Esophagus muscularis mucosa (tissue), 4 donors: ENCODE results near the gene ASB2. TPM values are rescaled to one million over a fixed set of nuclear protein-coding genes. Genes with fewer than 3 reads are reported as not detected.

ENCODE experiments used
- DNase-seq: peaks from one replicate; pipeline ENCODE4 v3.0.0-alpha.2; 2017; ENCODE audit errors: extremely low spot score
- H3K27ac ChIP-seq, 4 donors: fragments of 200-600 bp; sonication (generic); replicated peaks in 1 of 4; 1 replicate in 3 of 4; 2 replicates in 1 of 4; pipeline ENCODE4 v1.5.1; 2016 to 2019; ENCODE audit warnings: mild to moderate bottlenecking in 1 of 4
- H3K27me3 ChIP-seq, 4 donors: fragments of 200-600 bp; sonication (generic); one replicate each; pipeline versions ENCODE4 v1.5.1 to v1.6.0; 2016 to 2019
- H3K36me3 ChIP-seq, 4 donors: fragments of 200-600 bp; sonication (generic); one replicate each; pipeline ENCODE4 v1.5.1; 2016 to 2019
- H3K4me1 ChIP-seq, 4 donors: fragments of 200-600 bp; sonication (generic); one replicate each; pipeline ENCODE4 v1.5.1; 2016 to 2019
- H3K4me3 ChIP-seq, 4 donors: fragments of 200-600 bp; sonication (generic); 1 replicate in 2 of 4; 2 replicates in 2 of 4; pipeline ENCODE4 v1.5.1; 2016 to 2019; ENCODE audit warnings: mild to moderate bottlenecking in 4 of 4, moderate library complexity in 1 of 4
- H3K9me3 ChIP-seq, 4 donors: fragments of 200-600 bp; sonication (generic); 1 replicate in 3 of 4; 2 replicates in 1 of 4; pipeline ENCODE4 v1.5.1; 2016 to 2019
- EP300 ChIP-seq: sonication (generic); formaldehyde crosslinking; IDR thresholded peaks from one replicate; pipeline ENCODE4 v1.6.1; 2017; ENCODE audit warnings: antibody characterized with exemption
- POLR2A ChIP-seq: fragments of 450-650 bp; IDR thresholded peaks from one replicate; pipeline ENCODE4 v1.6.1; 2017; ENCODE audit warnings: antibody characterized with exemption, moderate library complexity, mild to moderate bottlenecking, low read depth
- POLR2AphosphoS5 ChIP-seq, 2 donors: sonication (generic); formaldehyde crosslinking; IDR thresholded peaks; one replicate each; pipeline ENCODE4 v1.6.1; 2017; ENCODE audit warnings: antibody characterized with exemption in 2 of 2
- WGBS: methylation state at CpG from one replicate; pipeline ENCODE4 v1.1.5; 2018; 5-methylcytosine and 5-hydroxymethylcytosine counted together
- intact Hi-C: fragments of 100-400 bp; cut with DNase I; formaldehyde crosslinking; loops from one replicate; pipeline ENCODE4 v1.15.1; 2023
- total RNA-seq, 4 donors: library from RNA; depleted of rRNA; stranded (reverse); fragments of >200 nt; gene quantifications; one replicate each; pipeline versions ENCODE4 v1.1.0 to v1.2.1, GENCODE V29; 2016
- TF ChIP-seq, protein P1 (sequence below), 3 experiments: fragments of 200-600 bp in 2 of 3; fragments of 450-650 bp in 1 of 3; sonication (generic) in 2 of 3; IDR thresholded peaks; one replicate each; pipeline ENCODE4 v1.5.1; 2017 to 2019; ENCODE audit warnings: antibody characterized with exemption in 3 of 3, mild to moderate bottlenecking in 2 of 3, moderate library complexity in 1 of 3

ASB2 gene, protein sequence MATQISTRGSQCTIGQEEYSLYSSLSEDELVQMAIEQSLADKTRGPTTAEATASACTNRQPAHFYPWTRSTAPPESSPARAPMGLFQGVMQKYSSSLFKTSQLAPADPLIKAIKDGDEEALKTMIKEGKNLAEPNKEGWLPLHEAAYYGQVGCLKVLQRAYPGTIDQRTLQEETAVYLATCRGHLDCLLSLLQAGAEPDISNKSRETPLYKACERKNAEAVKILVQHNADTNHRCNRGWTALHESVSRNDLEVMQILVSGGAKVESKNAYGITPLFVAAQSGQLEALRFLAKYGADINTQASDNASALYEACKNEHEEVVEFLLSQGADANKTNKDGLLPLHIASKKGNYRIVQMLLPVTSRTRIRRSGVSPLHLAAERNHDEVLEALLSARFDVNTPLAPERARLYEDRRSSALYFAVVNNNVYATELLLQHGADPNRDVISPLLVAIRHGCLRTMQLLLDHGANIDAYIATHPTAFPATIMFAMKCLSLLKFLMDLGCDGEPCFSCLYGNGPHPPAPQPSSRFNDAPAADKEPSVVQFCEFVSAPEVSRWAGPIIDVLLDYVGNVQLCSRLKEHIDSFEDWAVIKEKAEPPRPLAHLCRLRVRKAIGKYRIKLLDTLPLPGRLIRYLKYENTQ
- total RNA-seq = 100 to 1,000 TPM in 3 of 4 donors, 10 to 100 TPM in 1; 53.5 to 164 (median 105) TPM

DNA sequence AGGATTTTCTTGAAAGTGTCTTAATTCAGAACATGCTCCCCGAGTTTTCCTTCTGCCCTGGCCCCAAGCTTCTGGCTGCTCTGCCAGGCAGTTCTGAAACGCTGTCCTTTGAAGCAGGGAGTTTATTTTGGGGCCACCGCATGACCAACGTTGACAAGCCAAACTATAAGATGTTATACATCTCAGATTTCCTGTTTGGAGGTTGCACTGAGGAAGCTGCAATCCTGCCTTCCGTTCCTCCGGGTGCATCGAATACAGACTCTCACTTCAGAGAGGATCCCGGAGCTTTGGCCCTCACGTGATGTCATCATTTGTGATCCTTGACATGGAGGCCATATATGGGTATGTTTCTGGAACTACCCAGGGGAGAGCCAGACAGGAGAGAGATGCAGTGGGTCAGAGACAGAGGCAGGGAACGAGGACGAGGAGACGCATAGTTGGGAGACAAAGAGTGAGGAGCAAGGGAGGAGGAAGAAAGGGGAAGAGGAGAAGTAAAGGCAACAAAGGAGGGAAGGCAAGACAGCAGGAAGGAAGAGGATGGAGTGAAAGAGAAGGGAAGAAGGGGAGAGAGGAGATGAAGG, at the start of gene ASB2:
TSS of gene ASB2 (minus strand) at position 94 of the 581 bp plus-strand sequence. CDS start 12,031 bp downstream, outside the sequence.
- DNase-seq = no peak
- Histone ChIP-seq H3K27ac (peak within 1 kb of the TSS; percentile 89 to 95 (median 93)), H3K27me3 (no peaks in the 10 kb centered on the region), H3K9me3 (no peaks in the 10 kb centered on the region), H3K36me3 (no peaks in the 10 kb centered on the region), H3K4me3 (peak within 1 kb of the TSS; percentile 44 to 66 (median 64)), H3K4me1 (peaks cover 34 to 76% (median 72%) of the 10 kb centered on the region in 4 donors)
- no peak for TF ChIP-seq EP300
- TF ChIP-seq, protein P1, sequence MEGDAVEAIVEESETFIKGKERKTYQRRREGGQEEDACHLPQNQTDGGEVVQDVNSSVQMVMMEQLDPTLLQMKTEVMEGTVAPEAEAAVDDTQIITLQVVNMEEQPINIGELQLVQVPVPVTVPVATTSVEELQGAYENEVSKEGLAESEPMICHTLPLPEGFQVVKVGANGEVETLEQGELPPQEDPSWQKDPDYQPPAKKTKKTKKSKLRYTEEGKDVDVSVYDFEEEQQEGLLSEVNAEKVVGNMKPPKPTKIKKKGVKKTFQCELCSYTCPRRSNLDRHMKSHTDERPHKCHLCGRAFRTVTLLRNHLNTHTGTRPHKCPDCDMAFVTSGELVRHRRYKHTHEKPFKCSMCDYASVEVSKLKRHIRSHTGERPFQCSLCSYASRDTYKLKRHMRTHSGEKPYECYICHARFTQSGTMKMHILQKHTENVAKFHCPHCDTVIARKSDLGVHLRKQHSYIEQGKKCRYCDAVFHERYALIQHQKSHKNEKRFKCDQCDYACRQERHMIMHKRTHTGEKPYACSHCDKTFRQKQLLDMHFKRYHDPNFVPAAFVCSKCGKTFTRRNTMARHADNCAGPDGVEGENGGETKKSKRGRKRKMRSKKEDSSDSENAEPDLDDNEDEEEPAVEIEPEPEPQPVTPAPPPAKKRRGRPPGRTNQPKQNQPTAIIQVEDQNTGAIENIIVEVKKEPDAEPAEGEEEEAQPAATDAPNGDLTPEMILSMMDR (IDR thresholded peaks at IDR 0.05) = no peak
- peak; percentile 68 for TF ChIP-seq POLR2A
- peak; percentile 93 to 99 for TF ChIP-seq POLR2AphosphoS5 (IDR thresholded peaks at IDR 0.05)
- WGBS = 19% methylated on average over 12 of the region's 12 CpGs
- intact Hi-C loops = no loop called here

DNA sequence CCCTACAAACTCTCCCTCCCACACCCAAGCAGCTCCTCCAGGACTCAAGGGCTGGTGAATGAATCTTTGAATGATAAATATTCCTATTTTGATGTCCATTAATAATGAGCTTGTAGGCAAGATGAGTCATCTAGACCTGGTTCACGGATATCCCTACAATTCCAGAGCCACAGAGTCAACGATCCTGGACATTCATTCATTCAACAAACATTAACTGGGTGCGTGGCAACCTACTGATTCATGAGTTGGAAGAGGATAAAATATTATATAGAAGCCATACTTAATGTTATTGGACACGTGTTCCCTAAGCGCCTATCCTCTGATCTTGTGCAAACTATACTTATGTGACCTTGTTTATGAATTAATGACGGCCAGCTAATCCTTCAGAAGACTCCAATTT, 49.4 kb upstream of the ASB2 start:
- WGBS = 48% methylated on average over 6 of the region's 6 CpGs
- H3K27me3 ChIP-seq = no peaks in the 10 kb centered on the region
- TF ChIP-seq POLR2AphosphoS5 (IDR thresholded peaks at IDR 0.05) = no peak
- TF ChIP-seq, protein P1 (IDR thresholded peaks at IDR 0.05) = no peak
- TF ChIP-seq POLR2A = no peak
- TF ChIP-seq EP300 = no peak
- H3K36me3 ChIP-seq = no peaks in the 10 kb centered on the region
- no peak for DNase-seq
- peak overlapping the region; percentile 61 to 80 (median 74) for H3K4me3 ChIP-seq
- no peaks in the 10 kb centered on the region for H3K9me3 ChIP-seq
- H3K27ac ChIP-seq = no peak overlapping the region
- peaks cover 4 to 18% (median 14%) of the 10 kb centered on the region in 4 donors for H3K4me1 ChIP-seq
- intact Hi-C loops = loop anchor here (10.0 kb wide), 1 partner anchor 371 kb away; no protein-coding TSS in a partner anchor

GRCh38 chr14:94024549-94024948, 48.2 kb upstream of the ASB2 start:
- intact Hi-C loops = loop anchor here (10.0 kb wide), 1 partner anchor 370 kb away; no protein-coding TSS in a partner anchor
- TF ChIP-seq EP300 = no peak
- TF ChIP-seq, protein P1 (IDR thresholded peaks at IDR 0.05) = no peak
- TF ChIP-seq POLR2AphosphoS5 (IDR thresholded peaks at IDR 0.05) = no peak
- no peak for TF ChIP-seq POLR2A
- Histone ChIP-seq H3K4me3 (no peak overlapping the region), H3K27ac (no peak overlapping the region), H3K9me3 (no peaks in the 10 kb centered on the region), H3K36me3 (no peaks in the 10 kb centered on the region), H3K27me3 (no peaks in the 10 kb centered on the region), H3K4me1 (peaks cover 4 to 18% (median 14%) of the 10 kb centered on the region in 4 donors)
- no peak for DNase-seq
- 96% methylated on average over 1 of the region's 2 CpGs for WGBS

DNA sequence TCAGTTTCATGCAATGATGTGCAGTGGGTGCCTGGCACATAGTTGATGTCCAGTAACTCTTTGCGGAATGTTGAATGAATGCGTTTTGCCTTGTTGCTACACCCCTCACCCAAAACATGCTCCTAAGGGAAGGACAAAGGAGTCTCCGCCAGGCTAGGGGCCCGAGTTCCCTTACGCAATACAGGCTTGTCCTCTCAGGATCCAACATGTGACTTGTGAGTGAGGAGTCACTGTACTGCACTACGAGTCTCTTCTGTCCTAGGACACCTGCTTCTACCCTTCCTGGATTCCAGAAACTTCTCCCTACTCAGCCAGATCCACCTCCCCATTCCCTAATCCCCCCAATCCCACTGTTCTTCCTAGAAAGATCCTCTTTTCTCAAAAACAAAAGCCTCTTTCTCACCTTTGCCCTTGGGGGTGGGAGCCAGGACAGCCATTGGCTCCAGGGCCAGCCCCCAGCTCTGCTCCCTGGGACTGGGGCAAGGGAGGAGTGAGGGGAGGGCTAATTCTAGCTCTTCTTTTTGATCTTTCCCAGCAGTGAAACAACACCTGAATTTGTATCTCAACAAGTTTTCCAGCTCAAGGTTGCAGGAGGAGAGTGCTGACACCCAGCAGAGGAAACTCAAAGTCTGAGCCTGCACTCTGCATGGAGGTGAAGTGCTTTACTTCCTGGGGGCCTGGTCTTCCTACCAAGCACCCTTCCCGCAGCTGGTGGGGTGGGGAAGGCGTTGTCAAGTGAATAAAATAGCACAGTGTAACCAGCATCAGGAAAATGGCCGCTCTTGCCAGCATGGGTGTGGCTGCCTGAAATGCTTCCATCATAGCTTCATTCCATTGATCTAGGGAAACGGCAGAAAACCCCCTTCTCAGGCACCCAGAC, 46.4 kb upstream of the ASB2 start:
- no peak for DNase-seq
- H3K36me3 ChIP-seq = no peaks in the 10 kb centered on the region
- H3K4me1 ChIP-seq = peaks cover 4 to 18% (median 13%) of the 10 kb centered on the region in 4 donors
- no peaks in the 10 kb centered on the region for H3K27me3 ChIP-seq
- TF ChIP-seq EP300 (no peak), POLR2A (no peak), POLR2AphosphoS5 (IDR thresholded peaks at IDR 0.05) (no peak)
- TF ChIP-seq, protein P1 (IDR thresholded peaks at IDR 0.05) = no peak
- H3K4me3 ChIP-seq = no peak overlapping the region
- no peaks in the 10 kb centered on the region for H3K9me3 ChIP-seq
- intact Hi-C loops = loop anchor here (10.0 kb wide), 1 partner anchor 368 kb away; no protein-coding TSS in a partner anchor
- WGBS = 73% methylated on average over 9 of the region's 10 CpGs
- no peak overlapping the region for H3K27ac ChIP-seq
